NCI-H460 (cell line): ENCODE results near the gene SNCG. TPM values are rescaled to one million over a fixed set of nuclear protein-coding genes. Genes with fewer than 3 reads are reported as not detected.
"Not testable (repeated sequence)": the region's sequence is repeated elsewhere in the genome, so short reads cannot be mapped to it uniquely, and the experiment has no call there.

Source experiments
- DNase-seq: peaks from one replicate; pipeline ENCODE4 v3.0.0-alpha.2; 2016; ENCODE audit warnings: low read depth; ENCODE audit errors: extremely low read depth
- total RNA-seq: library from RNA; depleted of rRNA; stranded (reverse); fragments of >200 nt; shearing (Covaris generic); gene quantifications from 2 replicates; pipeline ENCODE4 v1.2.3, GENCODE V29; 2014

SNCG gene
- total RNA-seq, 1 experiment from 2014 or later: 14.6 TPM

DNA sequence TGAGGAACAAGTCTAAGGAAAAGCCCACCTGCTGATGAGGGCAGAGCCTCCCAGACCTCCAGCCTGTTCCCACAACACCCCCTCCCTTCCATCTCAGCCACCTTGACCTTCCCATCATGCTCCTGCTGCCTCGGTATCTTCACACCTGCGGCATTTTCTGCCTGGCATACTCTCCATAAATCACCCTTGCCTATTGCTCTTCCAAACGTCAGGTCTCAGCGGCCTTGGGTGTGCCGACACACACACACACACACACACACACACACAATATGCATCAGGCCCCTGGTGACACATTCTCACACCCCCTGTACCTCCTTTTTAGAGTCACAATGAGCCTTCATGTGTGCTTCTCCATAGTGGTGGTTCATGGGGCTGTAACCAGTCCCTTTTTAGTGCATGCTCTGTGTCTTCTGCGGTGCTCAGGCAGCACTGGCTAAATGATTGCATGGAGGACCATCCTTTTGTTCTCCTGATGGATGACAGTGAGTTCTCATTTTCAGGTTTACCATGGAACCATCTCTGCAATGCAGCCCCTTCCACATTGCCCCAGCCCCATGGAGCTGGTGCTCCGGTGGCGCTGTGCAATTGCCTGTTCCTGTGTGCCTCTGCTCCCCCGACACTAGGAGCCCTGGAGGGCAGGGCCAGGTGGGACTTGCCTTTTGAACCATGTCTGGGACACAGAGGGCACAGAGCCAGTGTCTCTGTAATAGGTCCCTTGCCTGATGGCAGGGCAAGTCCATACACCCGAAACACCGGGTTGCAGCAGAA lies 14.4 kb downstream of the SNCG start:
- DNase-seq: no peak

DNA sequence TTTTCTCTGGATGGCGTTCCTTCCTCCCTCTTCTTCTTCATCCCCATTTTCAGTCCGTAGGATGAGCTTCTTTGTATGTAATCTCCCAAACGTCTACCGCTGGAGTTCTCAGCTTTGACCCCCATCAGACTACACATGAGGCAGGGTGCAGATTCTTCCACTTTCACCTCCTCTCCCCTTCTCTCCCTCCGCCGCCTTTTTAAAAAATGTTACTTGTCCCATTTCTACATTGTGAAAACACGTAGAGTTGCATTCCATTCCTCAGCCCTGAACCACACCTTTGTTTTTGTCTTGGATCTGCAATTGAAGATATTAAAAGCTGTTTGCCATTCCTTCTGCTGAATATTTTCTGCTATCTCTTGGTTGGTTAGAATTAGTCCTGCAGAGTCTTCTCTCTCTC lies 16.1 kb downstream of the SNCG start:
- no peak for DNase-seq

DNA sequence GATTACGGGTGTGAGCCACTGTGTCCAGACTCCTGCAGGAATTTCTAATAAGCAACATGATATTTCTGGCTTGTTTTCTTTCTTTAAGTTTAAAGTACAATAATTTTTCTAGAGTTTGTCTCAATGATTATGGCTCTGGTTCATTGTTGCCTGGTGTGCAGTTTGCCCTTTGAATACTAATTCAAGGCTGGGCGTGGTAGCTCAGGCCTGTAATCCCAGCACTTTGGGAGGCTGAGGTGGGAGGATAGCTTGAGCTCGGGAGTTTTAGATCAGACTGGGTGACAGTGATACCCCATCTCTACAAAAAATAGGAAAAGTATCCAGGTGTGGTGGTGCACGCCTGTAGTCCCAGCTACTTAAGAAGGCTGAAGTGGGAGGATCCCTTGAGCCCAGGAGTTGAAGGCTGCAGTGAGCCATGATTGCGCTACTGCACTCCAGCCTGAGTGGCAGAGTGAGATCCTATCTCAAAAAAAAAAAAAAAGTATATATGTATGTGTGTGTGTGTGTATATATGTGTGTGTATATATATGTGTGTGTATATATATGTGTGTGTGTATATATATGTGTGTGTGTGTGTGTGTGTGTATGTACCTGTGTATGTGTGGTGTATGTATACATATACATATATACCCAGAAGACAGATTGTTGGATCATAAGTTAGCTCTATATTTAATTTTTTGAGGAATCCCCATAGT lies 18.1 kb downstream of the SNCG start:
- no peak for DNase-seq

DNA sequence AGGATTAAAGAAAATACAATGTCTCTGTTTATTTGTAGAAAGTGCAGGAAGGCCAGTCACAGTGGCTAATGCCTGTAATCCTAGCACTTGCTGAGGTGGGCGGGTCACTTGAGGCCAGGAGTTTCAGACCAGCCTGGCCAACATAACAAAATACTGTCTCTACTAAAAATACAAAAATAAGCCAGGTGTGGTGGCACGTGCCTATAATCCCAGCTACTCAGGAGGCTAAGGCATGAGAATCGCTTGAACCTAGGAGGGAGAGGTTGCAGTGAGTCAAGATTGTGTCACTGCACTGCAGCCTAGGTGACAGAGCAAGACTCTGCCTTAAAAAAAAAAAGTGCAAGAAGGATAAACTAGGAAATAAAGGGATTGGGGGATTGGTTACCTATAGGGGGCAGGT lies 20.1 kb downstream of the SNCG start:
- not testable (repeated sequence) for DNase-seq

DNA sequence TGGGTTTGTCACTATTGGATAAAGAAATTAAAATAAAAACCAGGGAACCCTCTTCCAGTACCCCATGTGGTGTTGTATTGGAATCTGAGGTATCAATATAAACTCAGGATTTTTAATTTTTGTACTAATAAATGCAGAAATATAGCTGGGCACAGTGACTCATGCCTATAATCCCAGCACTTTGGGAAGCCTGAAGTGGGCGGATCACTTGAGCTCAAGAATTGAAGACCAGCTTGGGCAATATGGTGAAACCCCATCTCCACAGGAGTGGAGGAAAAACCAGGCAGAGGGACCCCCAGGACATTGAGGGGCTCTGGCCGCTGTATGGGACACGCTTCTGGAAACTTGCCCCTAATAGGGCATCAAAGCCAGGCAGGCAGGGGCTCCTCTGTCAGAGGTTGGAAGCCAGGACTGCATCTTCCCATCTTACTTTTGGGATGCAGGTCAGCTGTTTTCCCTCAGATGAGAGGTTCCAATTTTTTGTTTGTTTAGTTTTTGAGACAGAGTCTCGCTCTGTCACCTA lies 21.0 kb downstream of the SNCG start:
- DNase-seq: no peak

DNA sequence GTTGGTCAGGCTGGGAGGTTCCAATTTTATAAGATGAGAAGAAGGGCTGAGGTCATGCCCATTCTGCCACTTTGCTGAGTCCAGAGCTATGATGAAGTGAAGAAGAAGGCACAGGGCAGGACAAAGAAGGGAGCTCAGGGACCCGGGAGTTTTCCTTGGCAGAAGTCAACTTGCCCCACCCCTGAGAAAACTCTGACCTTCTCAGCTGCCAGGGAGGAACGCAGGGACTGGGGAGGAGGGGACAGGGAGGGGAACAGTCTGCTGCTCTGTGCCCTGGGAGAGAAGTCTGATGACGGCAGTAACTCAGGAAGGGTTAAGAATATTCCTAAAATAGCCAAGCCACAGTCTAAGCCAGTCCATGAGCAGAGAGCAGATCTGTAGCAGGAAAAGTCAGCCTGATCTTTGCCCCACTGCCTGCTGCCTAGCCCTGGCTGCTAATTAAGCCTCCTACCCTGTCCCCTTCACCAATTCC lies 21.6 kb downstream of the SNCG start:
- DNase-seq: peak; percentile 23

DNA sequence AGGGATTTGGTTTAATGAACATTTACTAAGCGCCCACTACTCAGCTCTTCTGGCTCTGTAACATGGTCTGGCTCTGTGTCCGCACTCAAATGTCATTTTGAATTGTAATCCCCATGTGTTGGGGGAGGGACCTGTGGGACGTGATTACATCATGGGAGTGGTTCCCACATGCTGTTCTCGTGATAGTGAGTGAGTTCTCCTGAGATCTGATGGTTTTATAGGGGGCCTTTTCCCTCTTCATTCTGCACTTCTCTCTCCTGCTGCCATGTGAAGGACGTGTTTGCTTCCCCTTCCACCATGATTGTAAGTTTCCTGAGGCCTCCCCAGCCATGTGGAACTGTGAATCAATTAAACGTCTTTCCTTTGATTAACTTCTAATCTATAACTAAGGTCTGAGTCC lies 22.6 kb downstream of the SNCG start:
- DNase-seq: not testable (repeated sequence)

DNA sequence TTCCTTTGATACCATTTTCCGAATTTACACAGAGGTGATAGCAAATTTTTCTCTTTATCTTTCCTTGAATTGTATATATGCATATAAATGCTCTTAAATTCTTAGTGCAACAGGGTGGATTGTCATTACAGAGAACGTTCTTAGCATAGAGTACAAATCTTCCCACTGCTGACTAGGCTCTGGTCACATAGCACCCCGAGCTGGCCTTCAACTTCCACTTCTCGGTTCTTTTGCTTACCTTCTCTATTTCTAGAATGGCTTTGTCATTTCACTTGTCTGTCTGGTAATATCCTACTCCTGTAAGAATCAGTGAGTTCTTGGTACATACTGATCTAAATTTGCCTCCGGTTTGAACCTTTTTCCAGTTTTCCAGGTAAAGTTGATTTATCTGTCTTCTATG lies 23.3 kb downstream of the SNCG start:
- DNase-seq: no peak

DNA sequence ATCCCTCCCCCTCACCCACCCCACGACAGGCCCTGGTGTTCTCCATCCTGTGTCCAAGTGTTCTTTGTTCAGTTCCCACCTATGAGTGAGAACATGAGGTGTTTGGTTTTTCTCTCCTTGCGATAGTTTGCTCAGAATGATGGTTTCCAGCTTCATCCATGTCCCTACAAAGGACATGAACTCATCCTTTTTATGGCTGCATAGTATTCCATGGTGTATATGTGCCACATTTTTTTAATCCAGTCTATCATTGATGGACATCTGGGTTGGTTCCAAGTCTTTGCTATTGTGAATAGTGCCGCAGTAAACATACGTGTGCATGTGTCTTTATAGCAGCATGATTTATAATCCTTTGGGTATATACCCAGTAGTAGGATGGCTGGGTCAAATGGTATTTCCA lies 26.1 kb downstream of the SNCG start:
- not testable (repeated sequence) for DNase-seq

DNA sequence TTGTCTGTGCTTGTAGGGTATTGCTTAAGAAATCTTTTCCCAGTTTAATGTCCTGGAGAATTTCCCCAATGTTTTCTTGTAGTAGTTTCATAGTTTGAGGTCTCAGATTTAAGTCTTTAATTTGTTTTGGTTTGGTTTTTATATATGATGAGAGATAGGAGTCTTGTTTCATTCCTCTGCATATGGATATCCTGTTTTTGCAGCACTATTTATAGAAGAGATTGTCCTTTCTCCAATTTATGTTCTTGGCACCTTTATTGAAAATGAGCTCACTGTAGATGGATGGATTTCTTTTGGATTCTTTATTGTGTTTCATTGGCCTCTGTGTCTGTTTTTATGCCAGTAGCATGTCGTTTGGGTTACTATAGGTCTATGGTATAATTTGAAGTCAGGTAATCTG lies 30.1 kb downstream of the SNCG start:
- DNase-seq: no peak

DNA sequence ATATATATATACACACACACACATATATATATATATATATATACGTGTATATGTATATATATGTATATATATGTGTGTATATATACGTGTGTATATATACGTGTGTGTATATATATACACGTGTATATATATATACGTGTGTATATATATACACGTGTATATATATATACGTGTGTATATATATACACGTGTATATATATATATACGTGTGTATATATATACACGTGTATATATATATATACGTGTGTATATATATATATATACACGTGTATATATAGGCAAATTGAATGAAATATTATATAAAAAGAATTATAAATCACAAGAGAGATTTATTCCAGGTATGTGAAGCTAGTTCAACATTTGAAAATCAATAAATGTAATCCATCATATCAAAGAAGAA lies 33.0 kb downstream of the SNCG start:
- DNase-seq: not testable (repeated sequence)

DNA sequence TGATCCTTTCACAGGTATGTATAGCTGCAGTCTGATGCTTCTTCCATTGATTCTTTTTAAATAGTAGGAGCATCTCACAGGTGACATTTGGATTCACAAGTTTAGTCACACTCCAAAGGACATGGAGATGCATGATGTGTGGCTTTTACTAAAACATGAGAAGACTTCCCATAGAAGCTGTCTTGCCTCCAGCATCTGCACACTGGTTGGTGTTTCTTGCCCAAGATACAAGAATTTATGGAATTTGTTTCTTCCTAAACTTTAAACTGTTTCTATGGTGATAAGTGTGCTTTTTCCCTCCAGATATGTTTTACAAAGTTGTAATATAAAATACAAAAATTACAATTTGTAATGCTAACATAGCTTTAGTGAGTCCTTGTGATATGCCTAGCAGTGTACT lies 34.1 kb downstream of the SNCG start:
- DNase-seq: no peak

DNA sequence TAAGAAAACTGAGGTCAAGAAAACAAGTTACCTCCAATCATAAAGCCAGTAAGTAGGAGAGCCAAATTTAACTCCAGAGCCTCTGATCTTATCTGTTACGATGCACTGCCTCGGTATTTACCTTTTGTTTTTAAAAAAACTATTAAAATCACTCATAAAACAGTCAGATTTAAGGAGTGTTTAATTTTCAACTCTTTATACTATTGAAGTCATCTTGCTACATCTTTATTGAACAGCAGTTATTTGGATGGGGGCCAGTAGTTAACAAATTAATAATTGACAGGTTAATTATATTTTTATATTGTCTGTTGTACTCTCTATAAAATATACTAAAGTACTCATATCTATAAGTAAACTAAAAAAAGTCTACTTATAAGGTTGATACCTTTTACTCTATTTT lies 34.5 kb downstream of the SNCG start:
- DNase-seq: no peak

DNA sequence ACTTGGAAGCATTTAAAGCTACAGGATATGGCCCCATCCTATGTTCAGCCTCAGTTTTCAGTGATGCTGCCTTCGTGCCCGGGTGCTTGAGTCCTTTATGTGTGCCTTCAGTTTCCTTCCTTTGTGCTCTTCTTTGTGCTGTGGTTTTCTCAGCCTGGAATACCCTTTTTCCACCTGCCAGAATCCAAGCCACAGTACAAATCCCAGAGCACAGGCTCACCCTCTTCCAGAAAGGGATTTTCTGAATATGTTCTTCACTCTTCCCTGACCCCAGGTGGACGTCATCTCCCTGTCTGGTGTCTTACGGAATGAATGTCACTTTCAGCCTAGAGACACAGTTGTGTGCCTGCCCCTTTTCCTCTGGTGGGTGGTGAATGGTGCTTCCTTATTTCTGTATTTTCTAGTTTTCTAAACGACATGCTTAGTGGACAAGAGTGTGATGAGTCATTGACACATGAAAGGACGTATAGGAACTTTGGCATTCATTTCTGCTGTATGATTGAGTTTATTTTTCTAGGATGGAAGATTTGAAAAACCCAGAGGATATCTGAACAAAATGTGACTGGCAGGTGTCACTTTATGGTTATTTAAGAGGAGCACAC lies 41.5 kb downstream of the SNCG start:
- not testable (repeated sequence) for DNase-seq

DNA sequence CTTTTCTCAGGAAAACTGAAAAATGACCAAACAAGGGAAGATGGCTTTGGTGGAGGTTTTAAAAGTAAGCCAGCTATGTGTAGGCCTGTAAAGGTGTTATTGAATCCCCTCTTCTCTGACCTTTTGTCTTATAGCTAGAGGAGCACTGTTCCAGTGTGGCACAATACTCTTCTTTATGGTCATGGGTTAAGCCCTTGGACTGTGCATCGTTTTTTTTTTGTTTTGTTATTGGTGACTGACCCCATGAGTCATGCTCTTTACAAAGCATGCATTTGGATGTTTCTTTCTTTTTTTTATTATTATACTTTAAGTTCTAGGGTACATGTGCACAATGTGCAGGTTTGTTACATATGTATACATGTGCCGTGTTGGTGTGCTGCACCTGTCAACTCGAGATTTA lies 42.1 kb downstream of the SNCG start:
- no peak for DNase-seq

DNA sequence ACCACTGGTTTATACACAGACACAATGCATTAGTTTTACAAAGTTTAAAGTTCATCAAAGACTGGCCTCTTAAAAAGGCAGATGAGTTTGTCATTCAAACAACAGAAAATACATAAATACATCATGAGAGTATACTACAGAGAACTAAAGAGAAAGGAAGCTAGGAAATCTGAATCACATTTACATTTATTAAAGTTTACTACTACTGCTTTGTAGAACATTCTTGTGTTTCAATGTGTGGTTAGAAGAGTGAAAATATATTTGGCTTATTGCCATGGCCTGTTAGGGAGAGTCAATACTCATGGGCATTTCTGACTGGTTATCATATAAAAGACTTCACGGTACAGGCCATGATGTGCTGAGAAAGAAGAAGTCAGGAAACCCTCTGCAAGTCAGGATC lies 48.7 kb downstream of the SNCG start:
- DNase-seq: not testable (repeated sequence)

DNA sequence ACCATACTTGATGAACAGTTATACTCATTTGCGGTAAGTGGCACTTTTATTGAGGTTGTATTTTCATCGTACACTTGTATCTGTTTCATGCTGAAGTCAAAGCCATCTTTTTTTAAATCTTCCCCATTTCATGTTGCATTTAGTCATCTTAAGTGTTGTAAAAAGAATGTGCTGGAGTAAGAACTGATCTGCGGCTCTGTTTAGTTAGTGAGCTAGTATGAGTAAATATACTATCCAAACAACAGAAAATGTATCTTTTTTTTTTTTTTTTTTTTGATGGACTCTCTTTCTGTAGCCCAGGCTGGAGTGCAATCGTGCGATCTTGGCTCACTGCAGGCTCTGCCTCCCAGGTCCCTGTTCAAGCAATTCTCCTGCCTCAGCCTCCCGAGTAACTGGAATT lies 49.3 kb downstream of the SNCG start:
- not testable (repeated sequence) for DNase-seq

DNA sequence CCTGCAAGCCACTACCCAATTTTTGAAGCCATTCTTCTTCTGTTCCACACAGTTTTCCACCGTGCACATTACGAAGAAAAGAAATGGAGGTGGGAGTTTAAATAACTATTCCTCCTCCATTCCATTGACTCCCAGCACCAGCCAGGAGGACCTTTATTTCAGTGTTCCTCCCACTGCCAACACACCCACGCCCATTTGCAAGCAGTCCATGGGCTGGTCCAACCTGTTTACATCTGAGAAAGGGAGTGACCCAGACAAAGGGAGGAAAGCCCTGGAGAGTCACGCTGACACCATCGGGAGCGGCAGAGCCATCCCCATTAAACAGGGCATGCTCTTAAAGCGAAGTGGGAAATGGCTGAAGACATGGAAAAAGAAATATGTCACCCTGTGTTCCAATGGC lies 49.9 kb downstream of the SNCG start:
- not testable (repeated sequence) for DNase-seq

DNA sequence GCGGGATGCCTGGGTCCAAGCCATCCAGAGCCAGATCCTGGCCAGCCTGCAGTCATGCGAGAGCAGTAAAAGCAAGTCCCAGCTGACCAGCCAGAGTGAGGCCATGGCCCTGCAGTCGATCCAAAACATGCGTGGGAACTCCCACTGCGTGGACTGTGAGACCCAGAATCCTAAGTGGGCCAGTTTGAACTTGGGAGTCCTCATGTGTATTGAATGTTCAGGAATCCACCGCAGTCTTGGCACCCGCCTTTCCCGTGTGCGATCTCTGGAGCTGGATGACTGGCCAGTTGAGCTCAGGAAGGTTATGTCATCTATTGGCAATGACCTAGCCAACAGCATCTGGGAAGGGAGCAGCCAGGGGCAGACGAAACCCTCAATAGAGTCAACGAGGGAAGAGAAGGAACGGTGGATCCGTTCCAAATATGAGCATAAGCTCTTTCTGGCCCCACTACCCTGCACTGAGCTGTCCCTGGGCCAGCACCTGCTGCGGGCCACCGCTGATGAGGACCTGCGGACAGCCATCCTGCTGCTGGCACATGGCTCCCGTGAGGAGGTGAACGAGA lies 50.8 kb downstream of the SNCG start:
- not testable (repeated sequence) for DNase-seq
